ENCODE results near the gene LIN28A. TPM values are rescaled to one million over a fixed set of nuclear protein-coding genes. Genes with fewer than 3 reads are reported as not detected.

LIN28A gene
- total RNA-seq, 2 experiments from 2014 or later, result not detected

GRCh38 chr1:26438041-26438440 lies 27.4 kb downstream of the LIN28A start:
- CTCF ChIA-PET, result interaction anchor here (1.0 to 1.7 kb wide), 3 partner anchors 25 to 293 kb away, joined by 3 to 5 read pairs (median 3); no protein-coding TSS in a partner anchor
- no peaks in the 10 kb centered on the region for H3K27me3 Mint-ChIP-seq (ENCODE audit: low read depth)

GRCh38 chr1:26440259-26440658 lies 29.6 kb downstream of the LIN28A start:
- DNase-seq (no peak), ATAC-seq (no peak)
- Mint-ChIP-seq H3K4me3 (no peak overlapping the region), H3K27ac (no peak overlapping the region), H3K36me3 (ENCODE audit: low read depth) (peaks cover 68% of the 10 kb centered on the region), H3K4me1 (ENCODE audit: low read depth) (no peaks in the 10 kb centered on the region), H3K27me3 (ENCODE audit: low read depth) (no peaks in the 10 kb centered on the region), H3K9me3 (ENCODE audit: insufficient read depth) (no peaks in the 10 kb centered on the region)
- POLR2A ChIA-PET, result no interaction called here
- CTCF ChIA-PET, result interaction anchor here (2.0 kb wide), 1 partner anchor 23 kb away, joined by 7 read pairs; no protein-coding TSS in a partner anchor

More at GRCh38 chr1:26438041-26438440, 27.4 kb downstream of the LIN28A start:
- Mint-ChIP-seq H3K9me3 (ENCODE audit: insufficient read depth) (no peaks in the 10 kb centered on the region), H3K36me3 (ENCODE audit: low read depth) (peaks cover 55% of the 10 kb centered on the region), H3K4me1 (ENCODE audit: low read depth) (peaks cover 11% of the 10 kb centered on the region), H3K4me3 (no peak overlapping the region), H3K27ac (no peak overlapping the region)
- ATAC-seq, result no peak
- POLR2A ChIA-PET, result no interaction called here
- no peak for DNase-seq

- CTCF ChIA-PET, result no interaction called here
- Mint-ChIP-seq H3K9me3 (ENCODE audit: insufficient read depth) (no peaks in the 10 kb centered on the region), H3K4me3 (no peak overlapping the region), H3K27me3 (ENCODE audit: low read depth) (no peaks in the 10 kb centered on the region), H3K36me3 (ENCODE audit: low read depth) (peaks cover 55% of the 10 kb centered on the region), H3K4me1 (ENCODE audit: low read depth) (no peaks in the 10 kb centered on the region), H3K27ac (no peak overlapping the region)
- POLR2A ChIA-PET, result no interaction called here
- ATAC-seq (no peak), DNase-seq (no peak)
These were observed 39.3 kb downstream of the LIN28A start for GRCh38 chr1:26449868-26450267.

GRCh38 chr1:26450908-26451307 lies 40.3 kb downstream of the LIN28A start:
- Mint-ChIP-seq H3K4me3 (no peak overlapping the region), H3K27ac (no peak overlapping the region), H3K27me3 (ENCODE audit: low read depth) (no peaks in the 10 kb centered on the region), H3K9me3 (ENCODE audit: insufficient read depth) (no peaks in the 10 kb centered on the region), H3K4me1 (ENCODE audit: low read depth) (no peaks in the 10 kb centered on the region), H3K36me3 (ENCODE audit: low read depth) (peaks cover 58% of the 10 kb centered on the region)
- ChIA-PET POLR2A (no interaction called here), CTCF (interaction anchor here (0.6 to 0.7 kb wide), 2 partner anchors 90 to 137 kb away, joined by 3 to 4 read pairs; no protein-coding TSS in a partner anchor)
- ATAC-seq (no peak), DNase-seq (no peak)

- Mint-ChIP-seq H3K4me1 (ENCODE audit: low read depth) (no peaks in the 10 kb centered on the region), H3K9me3 (ENCODE audit: insufficient read depth) (no peaks in the 10 kb centered on the region), H3K27me3 (ENCODE audit: low read depth) (no peaks in the 10 kb centered on the region), H3K36me3 (ENCODE audit: low read depth) (peaks cover 51% of the 10 kb centered on the region), H3K4me3 (no peak overlapping the region), H3K27ac (no peak overlapping the region)
- ChIA-PET CTCF (interaction anchor here (1.2 kb wide), 1 partner anchor 19 kb away, joined by 6 read pairs; the partner anchor contains the start of gene HMGN2), POLR2A (interaction anchor here (1.0 kb wide), 1 partner anchor 19 kb away, joined by 4 read pairs; the partner anchor contains the start of gene HMGN2)
- DNase-seq, result no peak
- no peak for ATAC-seq
These were observed 42.0 kb downstream of the LIN28A start for GRCh38 chr1:26452459-26453183.

- DNase-seq (no peak), ATAC-seq (no peak)
- peaks cover 52% of the 10 kb centered on the region for H3K36me3 Mint-ChIP-seq (ENCODE audit: low read depth)
- H3K4me1 Mint-ChIP-seq (ENCODE audit: low read depth), result no peaks in the 10 kb centered on the region
- CTCF ChIA-PET, result interaction anchor here (4.9 kb wide), 1 partner anchor 11 kb away, joined by 37 read pairs; no protein-coding TSS in a partner anchor
- POLR2A ChIA-PET, result interaction anchor here (0.6 kb wide), 1 partner anchor 1191 kb away, joined by 3 read pairs; no protein-coding TSS in a partner anchor
- H3K9me3 Mint-ChIP-seq (ENCODE audit: insufficient read depth), result no peaks in the 10 kb centered on the region
- no peaks in the 10 kb centered on the region for H3K27me3 Mint-ChIP-seq (ENCODE audit: low read depth)
- no peak overlapping the region for H3K4me3 Mint-ChIP-seq
- H3K27ac Mint-ChIP-seq, result no peak overlapping the region
These were observed 48.5 kb downstream of the LIN28A start for GRCh38 chr1:26459148-26459547.

GRCh38 chr1:26459573-26460031 lies 49.0 kb downstream of the LIN28A start:
- no peak overlapping the region for H3K27ac Mint-ChIP-seq
- no peaks in the 10 kb centered on the region for H3K9me3 Mint-ChIP-seq (ENCODE audit: insufficient read depth)
- H3K4me1 Mint-ChIP-seq (ENCODE audit: low read depth), result no peaks in the 10 kb centered on the region
- H3K27me3 Mint-ChIP-seq (ENCODE audit: low read depth), result no peaks in the 10 kb centered on the region
- H3K36me3 Mint-ChIP-seq (ENCODE audit: low read depth), result peaks cover 55% of the 10 kb centered on the region
- ChIA-PET CTCF (interaction anchor here (4.9 kb wide), 1 partner anchor 11 kb away, joined by 37 read pairs; no protein-coding TSS in a partner anchor), POLR2A (interaction anchor here (0.6 kb wide), 1 partner anchor 1191 kb away, joined by 3 read pairs; no protein-coding TSS in a partner anchor)
- DNase-seq (no peak), ATAC-seq (no peak)
- no peak overlapping the region for H3K4me3 Mint-ChIP-seq

GRCh38 chr1:26468911-26469310 lies 58.3 kb downstream of the LIN28A start:
- no peak for DNase-seq
- no peak overlapping the region for H3K4me3 Mint-ChIP-seq
- no peaks in the 10 kb centered on the region for H3K9me3 Mint-ChIP-seq (ENCODE audit: insufficient read depth)
- CTCF ChIA-PET, result interaction anchor here (1.1 to 2.2 kb wide), 4 partner anchors 21 to 69 kb away, joined by 4 to 13 read pairs (median 6); no protein-coding TSS in a partner anchor
- peaks cover 64% of the 10 kb centered on the region for H3K36me3 Mint-ChIP-seq (ENCODE audit: low read depth)
- H3K27ac Mint-ChIP-seq, result peak overlapping the region; percentile 35
- H3K4me1 Mint-ChIP-seq (ENCODE audit: low read depth), result peaks cover 19% of the 10 kb centered on the region
- POLR2A ChIA-PET, result interaction anchor here (0.6 kb wide), 1 partner anchor 114 kb away, joined by 3 read pairs; no protein-coding TSS in a partner anchor
- ATAC-seq, result no peak
- H3K27me3 Mint-ChIP-seq (ENCODE audit: low read depth), result no peaks in the 10 kb centered on the region

- Mint-ChIP-seq H3K4me3 (no peak overlapping the region), H3K27ac (no peak overlapping the region), H3K9me3 (ENCODE audit: insufficient read depth) (no peaks in the 10 kb centered on the region), H3K4me1 (ENCODE audit: low read depth) (peaks cover 26% of the 10 kb centered on the region), H3K36me3 (ENCODE audit: low read depth) (peaks cover 66% of the 10 kb centered on the region), H3K27me3 (ENCODE audit: low read depth) (no peaks in the 10 kb centered on the region)
- CTCF ChIA-PET, result interaction anchor here (0.9 to 3.1 kb wide), 16 partner anchors 9 to 430 kb away, joined by 3 to 37 read pairs (median 4); partner anchors contain the start of gene DHDDS
- DNase-seq, result no peak
- POLR2A ChIA-PET, result interaction anchor here (0.6 to 3.8 kb wide), 3 partner anchors 31 to 319 kb away, joined by 3 to 24 read pairs (median 3); no protein-coding TSS in a partner anchor
- no peak for ATAC-seq
These were observed 58.9 kb downstream of the LIN28A start for GRCh38 chr1:26469558-26469957.

GRCh38 chr1:26470878-26471497 lies 60.4 kb downstream of the LIN28A start:
- peaks cover 62% of the 10 kb centered on the region for H3K36me3 Mint-ChIP-seq (ENCODE audit: low read depth)
- H3K27ac Mint-ChIP-seq, result peak overlapping the region; percentile 98
- no peak for ATAC-seq
- ChIA-PET POLR2A (interaction anchor here (0.6 to 3.8 kb wide), 8 partner anchors 15 to 566 kb away, joined by 3 to 24 read pairs (median 4); partner anchors contain the start of gene DHDDS), CTCF (interaction anchor here (0.6 to 3.1 kb wide), 18 partner anchors 11 to 575 kb away, joined by 3 to 37 read pairs (median 4); partner anchors contain the start of genes CEP85, DHDDS and UBXN11)
- peak overlapping the region; percentile 95 for H3K4me3 Mint-ChIP-seq
- DNase-seq, result no peak
- H3K27me3 Mint-ChIP-seq (ENCODE audit: low read depth), result no peaks in the 10 kb centered on the region
- H3K4me1 Mint-ChIP-seq (ENCODE audit: low read depth), result peaks cover 33% of the 10 kb centered on the region
- H3K9me3 Mint-ChIP-seq (ENCODE audit: insufficient read depth), result no peaks in the 10 kb centered on the region

GRCh38 chr1:26471498-26472319 lies 61.1 kb downstream of the LIN28A start:
- H3K4me3 Mint-ChIP-seq, result peak overlapping the region; percentile 95
- peak overlapping the region; percentile 98 for H3K27ac Mint-ChIP-seq
- H3K9me3 Mint-ChIP-seq (ENCODE audit: insufficient read depth), result no peaks in the 10 kb centered on the region
- no peaks in the 10 kb centered on the region for H3K27me3 Mint-ChIP-seq (ENCODE audit: low read depth)
- ChIA-PET CTCF (interaction anchor here (0.8 to 3.1 kb wide), 14 partner anchors 11 to 576 kb away, joined by 3 to 37 read pairs (median 4); partner anchors contain the start of genes CEP85, DHDDS and UBXN11), POLR2A (interaction anchor here (0.6 to 3.8 kb wide), 13 partner anchors 18 to 418 kb away, joined by 3 to 24 read pairs (median 4); partner anchors contain the start of genes DHDDS and GPN2)
- DNase-seq (peak; percentile 63), ATAC-seq (peak; percentile 43)
- H3K36me3 Mint-ChIP-seq (ENCODE audit: low read depth), result peaks cover 62% of the 10 kb centered on the region
- H3K4me1 Mint-ChIP-seq (ENCODE audit: low read depth), result peaks cover 40% of the 10 kb centered on the region

Measured in activated CD8-positive, alpha-beta T cell treated with anti-CD3 and anti-CD28 coated beads, Interleukin-2, amount 10 ng/mL, durations not matched to agents 7 days and 5 days (primary cell).